SIG-M5 treated with dmso at 0.1 percent for 504 hours (cell line): ENCODE data around the gene FAM181A.

Source experiments
- DNase-seq: peaks from one replicate; lab custom pipeline; 2025; ENCODE audit not compliant: unreplicated experiment; lab: John Stamatoyannopoulos, UW

FAM181A gene

DNA sequence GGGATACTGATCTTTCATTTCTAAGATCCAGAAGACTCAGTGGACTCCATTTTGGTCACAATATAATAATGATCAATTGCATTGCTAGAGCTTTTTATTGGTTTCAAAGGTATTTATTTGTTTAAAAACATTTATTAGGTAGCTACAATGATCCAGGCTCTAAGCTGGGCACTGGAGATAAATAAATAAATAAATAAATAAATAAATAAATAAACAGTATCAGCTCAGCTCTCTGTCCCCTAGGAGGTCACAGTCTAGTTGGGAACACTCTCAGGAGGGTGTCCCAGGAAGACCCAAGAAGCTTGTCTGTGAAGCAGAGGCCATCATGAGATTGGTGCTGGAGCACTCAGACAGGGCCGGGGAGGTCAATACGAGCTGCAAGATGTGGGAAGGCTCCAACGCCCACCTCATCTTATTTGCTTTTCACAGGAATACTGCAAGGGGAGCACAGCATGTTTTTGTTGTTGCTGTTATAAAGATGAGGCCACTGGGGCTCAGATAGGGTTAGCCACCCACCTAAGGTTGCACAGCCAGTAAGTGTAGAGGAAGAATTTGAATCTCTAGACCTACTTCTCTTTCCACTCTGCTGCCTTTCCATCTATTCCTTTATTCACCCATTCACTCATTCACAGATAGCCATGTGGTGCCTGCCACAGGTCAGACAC, 33.8 kb downstream of the FAM181A start:
- DNase-seq: no peak

- DNase-seq: no peak
Observed at GRCh38 chr14:93961620-93962019, 34.5 kb downstream of the FAM181A start.

DNA sequence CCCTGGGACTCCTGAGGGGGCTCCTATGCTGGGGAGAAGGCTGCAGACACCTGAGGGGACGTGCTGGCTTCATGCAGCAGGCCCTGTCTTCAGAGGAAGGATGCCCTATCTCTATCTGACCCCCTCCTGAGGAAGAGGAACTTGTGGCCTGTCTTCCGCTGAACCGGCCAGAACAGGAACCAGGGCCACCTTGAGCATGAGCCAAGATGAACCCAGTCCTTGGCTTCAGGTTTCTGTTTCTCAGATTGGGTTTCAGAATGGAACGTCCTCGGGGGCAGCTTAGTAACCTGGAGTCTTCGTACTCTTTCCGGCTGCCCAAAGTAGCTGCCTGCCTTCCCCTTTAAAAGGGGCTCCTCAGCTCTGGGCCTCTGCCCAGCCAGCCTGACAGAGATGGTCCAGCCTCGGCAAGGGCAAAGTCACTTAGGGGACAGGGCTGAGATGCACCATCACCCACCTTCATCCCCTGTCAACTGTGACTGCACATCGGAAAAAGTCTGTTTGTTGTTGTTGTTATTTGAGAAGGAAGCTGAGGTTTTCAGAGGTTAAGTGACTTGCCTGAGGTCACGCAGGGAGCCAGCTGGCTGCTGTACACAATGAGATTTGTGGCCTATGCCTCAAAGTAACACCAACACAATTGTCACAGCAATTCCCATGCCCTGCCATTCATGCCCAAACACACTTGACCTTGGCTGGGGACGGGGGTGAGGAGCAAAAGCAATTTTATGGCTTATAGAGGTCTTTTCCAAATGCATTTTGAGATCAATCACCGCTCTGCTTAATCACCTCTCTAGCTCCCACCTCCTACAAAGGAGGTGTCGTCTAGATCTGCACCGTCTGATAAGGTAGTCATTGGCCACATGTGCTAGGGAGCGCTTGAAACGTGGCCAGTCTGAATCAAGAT, 35.8 kb downstream of the FAM181A start:
- DNase-seq: peak; percentile 76

DNA sequence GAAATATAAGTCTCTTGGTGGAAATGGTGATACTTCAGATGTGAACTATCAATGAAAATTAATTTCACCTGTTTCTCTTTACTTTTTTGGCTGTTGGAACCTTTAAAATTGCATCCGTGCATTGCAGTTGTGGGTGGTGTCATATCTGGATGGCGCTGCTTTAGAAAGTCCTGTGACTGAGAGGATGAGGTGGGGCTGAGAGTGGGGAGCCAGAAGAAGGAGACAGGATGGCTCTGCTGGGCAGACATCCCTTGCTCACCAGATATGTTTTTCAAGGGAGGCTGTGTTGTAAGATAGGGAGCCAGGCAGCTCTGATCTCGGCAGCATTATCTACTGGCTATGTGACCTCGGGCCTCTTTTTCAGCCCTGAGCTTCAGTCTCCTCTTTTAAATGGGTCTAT, 36.5 kb downstream of the FAM181A start:
- DNase-seq: no peak

GRCh38 chr14:93964281-93964680, 37.1 kb downstream of the FAM181A start:
- no peak for DNase-seq

- DNase-seq: no peak
Observed at GRCh38 chr14:93964820-93965286, 37.7 kb downstream of the FAM181A start.

DNA sequence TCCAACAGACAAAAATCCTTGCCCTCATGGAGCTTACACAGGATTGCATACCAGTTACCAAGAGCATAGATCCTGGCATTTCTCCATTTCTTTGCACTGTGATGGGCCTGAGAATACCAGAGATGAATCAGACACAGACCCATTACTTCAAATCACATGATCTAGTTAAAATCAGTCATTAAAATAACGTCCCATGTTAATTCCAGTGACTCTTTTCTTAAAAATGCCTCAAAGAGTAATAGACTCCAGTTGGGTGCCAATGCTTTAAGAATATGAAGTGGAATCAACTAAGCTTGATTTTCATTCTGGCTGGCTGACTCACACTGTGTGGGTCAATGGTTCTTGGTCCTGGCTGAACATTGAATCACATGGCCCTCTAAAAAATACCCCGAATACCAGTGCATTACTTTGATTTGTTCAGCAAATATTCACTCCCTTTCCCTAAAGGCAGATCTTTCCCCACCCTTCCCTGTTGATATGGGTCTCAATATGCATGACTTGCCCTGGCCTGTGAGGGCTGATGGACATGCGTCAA, 38.2 kb downstream of the FAM181A start:
- no peak for DNase-seq

DNA sequence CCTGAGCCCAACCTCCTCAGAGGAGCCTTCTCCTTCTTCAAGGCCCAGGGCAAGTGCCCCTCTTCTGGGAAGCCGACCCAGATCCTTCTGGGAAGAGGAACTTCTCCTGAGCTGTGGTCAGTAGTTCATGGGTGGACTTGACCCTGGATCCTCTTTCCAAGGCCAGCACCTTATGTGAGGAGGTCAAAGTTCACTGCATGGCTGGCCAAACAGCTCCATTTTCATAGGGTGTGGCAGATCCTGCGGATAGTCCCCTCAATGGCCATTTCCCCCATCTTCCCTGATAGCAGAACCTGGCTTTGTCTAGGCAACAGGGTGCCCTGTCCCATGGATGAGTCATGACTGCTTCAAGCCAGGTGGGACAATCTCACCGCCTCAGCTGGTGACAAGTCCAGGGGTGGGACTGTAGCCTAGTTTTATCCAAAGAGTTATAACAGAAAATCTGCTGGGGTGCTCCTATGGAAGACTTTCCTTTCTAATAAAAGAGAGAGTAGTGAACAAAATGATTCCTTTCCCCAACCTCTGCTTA, 38.9 kb downstream of the FAM181A start:
- DNase-seq: no peak

DNA sequence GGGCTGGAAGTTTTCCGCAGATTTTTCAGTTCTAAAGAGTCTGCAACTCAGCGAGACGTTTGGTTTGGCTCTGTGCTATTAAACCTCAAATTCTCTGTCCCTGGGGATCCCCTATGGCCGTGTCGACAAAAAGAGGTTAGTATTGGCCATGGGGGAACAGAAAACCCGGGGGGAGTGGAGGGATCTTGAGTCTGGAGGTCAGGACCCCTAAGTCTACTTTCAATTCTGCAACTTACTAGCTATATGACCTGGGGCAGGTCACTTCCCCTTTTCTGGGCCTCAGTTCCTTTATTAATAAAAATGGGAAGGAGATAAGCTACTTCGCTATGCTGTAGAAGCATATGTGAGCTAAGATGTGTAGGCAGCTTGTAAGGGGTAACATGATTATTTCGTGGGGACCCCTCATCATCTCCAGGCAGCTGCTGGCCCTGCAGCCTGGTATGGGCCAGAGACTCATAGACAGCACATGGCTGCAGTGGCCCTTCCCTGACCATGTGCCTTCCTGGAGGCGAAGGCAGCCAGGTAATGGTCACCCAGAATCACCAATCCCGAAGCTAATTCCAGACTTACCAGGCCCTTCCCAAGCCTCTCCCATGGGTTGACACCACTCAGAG, 40.6 kb downstream of the FAM181A start:
- peak; percentile 79 for DNase-seq

GRCh38 chr14:93969082-93969828, 42.1 kb downstream of the FAM181A start:
- DNase-seq: no peak

GRCh38 chr14:93970585-93970964, 43.4 kb downstream of the FAM181A start:
- peak; percentile 21 for DNase-seq

GRCh38 chr14:93970965-93971634, 44.0 kb downstream of the FAM181A start:
- DNase-seq: peak; percentile 4

GRCh38 chr14:93971635-93972027, 44.5 kb downstream of the FAM181A start:
- no peak for DNase-seq

DNA sequence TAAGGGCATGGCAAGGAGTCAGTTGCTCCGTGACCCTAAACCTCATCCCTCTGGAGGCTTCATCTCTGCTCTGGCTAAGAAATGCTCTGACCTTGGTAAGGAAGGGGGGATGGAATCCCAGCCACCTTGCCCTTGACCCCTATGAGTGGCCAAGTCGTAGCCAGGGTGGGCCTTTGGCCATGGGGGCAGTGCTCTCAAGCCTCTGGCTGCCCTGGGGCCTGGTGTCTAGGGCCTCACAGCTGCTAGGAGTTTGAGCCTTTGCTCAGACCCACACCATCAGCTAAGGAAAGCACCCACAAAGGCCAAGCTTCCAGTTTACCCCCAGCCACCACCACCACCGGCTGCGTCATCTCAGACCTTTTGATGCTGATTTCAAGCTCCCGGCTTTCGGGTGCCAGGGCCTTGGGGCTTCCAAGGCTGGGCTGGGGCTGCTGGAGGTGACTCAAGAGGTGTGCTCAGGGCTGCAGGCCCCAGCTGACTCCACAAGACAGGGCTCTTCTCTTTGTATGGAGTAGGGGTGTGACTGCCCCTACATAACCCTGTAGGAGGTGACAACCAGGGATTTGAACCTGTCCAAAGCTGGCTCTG, 45.6 kb downstream of the FAM181A start:
- DNase-seq: no peak

DNA sequence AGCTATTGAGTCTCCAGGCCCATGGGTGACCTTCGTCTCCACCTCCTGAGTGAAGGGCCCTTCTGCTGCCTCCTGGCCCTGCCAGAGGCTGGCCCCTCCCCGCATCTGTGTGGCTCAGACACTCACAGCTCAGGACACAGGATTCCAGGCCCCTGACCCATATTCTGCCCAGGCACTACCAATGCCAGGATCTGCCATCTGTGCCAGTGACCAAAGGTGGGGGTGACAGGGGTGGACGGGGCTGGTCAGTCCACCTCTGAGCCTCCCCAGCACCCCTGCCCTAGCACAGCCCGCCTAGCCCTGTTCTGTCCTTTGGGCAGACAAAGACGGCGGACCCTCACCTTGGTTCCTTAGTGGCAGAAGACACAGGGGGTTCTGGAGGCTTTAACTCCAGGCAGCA, 46.5 kb downstream of the FAM181A start:
- DNase-seq: no peak

- no peak for DNase-seq
Observed at GRCh38 chr14:93974299-93974698, 47.2 kb downstream of the FAM181A start.

- peak; percentile 20 for DNase-seq
Observed at GRCh38 chr14:93974833-93975232, 47.7 kb downstream of the FAM181A start.

DNA sequence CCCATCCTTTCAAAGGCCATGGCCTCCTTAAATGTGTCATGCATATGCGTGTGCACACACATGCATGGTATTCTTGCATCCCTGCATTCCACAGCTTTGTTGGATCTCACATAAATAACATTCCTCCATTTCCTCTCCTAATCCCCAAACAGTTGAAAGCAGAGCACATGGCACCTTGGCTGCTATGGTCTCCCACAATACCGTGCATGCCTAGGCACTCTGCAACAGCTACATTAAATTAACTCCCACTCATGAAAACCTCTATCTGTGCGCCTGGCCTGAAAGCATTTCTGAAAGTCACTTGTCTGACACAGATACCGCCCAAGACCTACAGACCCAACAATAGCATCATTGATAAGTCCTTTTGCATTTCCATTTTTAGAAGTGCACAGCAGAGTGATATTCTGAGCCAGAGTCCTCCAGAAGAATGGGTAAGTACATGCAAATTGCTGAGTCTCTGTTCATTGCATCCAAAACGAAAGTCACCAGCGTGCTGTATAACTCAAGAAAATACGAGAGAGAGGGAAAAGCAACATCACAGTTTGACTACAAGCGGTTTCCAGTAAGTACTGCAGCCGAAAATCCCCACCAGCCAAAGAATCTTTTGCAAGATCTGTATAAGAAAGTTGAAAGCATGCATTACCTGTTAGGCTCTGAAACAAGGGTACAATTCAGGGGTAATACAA, 48.8 kb downstream of the FAM181A start:
- DNase-seq: no peak

DNA sequence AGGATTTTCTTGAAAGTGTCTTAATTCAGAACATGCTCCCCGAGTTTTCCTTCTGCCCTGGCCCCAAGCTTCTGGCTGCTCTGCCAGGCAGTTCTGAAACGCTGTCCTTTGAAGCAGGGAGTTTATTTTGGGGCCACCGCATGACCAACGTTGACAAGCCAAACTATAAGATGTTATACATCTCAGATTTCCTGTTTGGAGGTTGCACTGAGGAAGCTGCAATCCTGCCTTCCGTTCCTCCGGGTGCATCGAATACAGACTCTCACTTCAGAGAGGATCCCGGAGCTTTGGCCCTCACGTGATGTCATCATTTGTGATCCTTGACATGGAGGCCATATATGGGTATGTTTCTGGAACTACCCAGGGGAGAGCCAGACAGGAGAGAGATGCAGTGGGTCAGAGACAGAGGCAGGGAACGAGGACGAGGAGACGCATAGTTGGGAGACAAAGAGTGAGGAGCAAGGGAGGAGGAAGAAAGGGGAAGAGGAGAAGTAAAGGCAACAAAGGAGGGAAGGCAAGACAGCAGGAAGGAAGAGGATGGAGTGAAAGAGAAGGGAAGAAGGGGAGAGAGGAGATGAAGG, 49.4 kb downstream of the FAM181A start, which contains the start of gene ASB2:
TSS of gene ASB2 (minus strand) at position 94 of the 581 bp plus-strand sequence. CDS start 12,031 bp downstream, outside the sequence.
- DNase-seq: no peak
